Measurements from ENCODE around the gene FIGNL2.
A peak's percentile ranks its signal among the peaks of the same experiment; 100 is the strongest.

FIGNL2 gene

DNA sequence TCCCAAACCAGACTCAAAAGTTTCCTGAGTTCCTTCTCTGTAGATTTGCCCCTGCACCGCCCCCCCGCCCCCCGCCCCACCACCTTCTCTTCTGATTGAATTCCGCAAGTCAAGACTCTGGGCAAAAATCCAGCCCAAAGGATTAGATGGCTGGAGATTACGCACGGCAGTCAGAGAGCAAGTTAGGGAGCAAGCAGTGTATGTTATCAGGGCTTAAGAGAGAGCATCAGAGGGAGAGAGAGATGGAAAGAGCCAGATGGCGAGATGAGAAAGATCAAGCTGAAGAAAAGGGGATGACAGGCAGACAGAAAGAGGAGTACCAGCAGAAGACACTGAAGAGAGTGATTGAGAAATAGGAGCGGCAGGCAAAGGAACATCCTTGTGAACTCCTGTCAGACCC lies 25.5 kb upstream of the FIGNL2 start:
- DNase-seq (ENCODE audit: low read depth), result no peak

DNA sequence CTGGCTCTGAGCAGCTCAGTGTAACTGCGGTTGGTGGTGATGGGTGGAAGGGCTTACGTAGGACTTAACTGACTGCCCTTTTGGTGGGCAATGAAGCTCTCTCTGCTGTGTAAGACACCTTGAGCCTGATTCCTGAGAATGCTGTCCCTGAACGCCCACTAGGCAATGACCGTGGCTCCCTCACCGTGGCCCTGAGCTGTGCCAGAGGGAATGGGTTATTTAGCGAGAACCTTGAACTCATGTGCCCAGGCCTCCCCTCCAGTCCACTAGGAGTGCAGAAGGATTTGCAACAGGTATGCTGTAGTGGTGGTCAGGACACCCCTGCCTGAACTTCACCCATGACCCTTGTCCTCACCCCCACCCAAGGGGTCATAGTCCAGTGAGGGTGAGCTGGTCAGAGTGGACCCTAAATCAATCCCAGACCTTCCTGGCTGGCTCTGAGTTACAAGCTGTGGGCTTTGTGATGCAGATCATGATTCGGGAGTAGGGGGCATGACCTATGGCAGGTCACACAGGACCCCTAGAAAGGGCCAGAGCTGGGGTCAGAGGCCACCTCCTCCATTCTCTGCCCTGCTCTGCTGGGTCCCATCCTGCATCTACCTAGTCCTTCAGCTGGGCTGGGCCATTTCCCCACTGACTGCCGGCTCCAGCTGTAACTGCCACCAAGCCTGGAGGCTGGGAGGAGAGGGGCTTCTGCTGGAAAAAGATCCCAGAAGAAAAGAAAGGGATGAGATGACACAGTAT lies 24.9 kb upstream of the FIGNL2 start:
- no peak for DNase-seq (ENCODE audit: low read depth)

DNA sequence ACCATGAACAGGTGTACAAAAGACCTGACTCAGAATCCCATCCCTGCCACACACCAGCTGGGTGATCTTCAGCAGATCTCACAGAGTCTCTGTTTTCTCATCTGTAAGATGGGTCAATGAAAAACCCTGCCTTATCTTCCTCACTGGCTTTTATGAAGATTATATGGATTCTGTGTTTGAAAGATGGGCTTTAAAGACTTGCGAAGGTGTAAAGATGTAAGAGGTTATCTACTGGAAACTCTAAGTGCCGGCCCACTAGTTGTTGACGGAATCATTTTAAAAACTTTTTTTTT lies 24.1 kb upstream of the FIGNL2 start:
- no peak for DNase-seq (ENCODE audit: low read depth)

DNA sequence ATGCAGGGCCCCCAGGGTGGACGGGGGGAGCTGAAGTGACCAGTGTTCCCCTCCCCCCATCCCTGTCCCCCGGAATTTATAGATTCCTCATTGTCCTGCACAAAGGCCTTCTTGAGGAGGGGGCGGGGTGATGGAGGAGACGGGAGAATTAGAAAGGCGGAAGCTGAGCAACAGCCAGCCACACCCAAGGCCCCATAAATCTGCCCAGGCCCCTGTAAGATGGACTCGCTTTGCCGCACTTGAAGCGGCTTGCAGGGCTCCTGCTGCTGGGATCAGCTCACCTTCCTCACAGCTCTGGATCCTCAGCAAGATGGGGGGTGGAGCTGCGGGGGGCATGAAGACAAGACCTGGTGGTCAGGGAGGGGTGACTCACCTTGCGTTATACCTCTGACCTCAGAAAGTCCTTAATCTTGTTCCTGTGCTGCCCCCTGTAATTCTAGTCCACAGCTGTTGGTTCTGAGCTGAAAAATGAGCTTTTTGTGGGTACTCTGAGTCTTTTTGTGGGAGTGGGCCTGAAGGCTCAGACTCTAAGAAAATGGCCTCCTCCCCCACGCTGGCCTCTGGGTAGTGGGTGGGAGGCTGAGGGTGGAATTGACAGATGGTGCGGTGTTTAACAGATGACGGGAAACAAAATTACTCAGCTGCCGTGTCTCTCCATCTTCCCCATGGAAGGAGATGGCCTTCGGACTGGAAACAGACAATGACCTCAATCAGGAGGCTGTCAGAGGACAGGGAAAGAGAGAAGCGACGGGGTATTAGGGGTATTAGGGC lies 23.6 kb upstream of the FIGNL2 start:
- no peak for DNase-seq (ENCODE audit: low read depth)

DNA sequence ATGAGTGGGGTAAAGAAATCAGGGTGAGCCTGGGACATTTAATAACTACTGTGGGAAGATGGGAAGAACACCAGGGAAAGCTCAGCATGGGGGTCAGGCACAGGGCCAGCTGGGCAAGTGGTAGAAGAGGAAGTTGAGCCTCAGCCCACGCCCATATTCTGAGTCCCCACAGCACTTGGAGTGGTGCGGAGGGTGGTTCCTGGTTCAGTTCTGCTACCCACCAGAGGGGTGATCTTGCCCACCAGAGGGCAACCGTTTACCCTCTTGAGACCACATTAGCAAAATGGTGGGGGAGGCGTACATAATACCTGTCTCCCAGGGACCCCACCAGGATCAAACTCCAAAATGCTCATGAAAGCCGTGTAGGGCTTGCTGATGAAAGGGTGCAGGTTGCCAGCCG lies 22.6 kb upstream of the FIGNL2 start:
- no peak for DNase-seq (ENCODE audit: low read depth)

DNA sequence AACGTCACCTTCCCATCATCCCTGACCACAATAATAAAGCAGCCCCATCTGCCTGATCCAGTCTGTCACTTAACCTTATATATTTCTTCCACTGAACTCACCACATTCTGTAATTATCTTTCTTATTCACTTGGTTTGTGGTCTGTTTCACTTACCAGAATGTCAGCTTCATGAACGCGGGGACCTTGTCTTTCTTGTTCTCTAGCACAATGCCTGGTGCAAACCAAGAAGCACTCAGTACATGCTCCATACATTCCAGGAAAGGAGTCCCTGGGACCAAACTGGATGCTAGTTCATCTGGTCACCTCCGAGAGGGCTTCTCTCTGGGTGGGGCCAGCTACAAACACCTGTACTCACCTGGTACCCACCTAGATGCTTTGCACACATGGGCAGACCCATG lies 22.0 kb upstream of the FIGNL2 start:
- no peak for DNase-seq (ENCODE audit: low read depth)

DNA sequence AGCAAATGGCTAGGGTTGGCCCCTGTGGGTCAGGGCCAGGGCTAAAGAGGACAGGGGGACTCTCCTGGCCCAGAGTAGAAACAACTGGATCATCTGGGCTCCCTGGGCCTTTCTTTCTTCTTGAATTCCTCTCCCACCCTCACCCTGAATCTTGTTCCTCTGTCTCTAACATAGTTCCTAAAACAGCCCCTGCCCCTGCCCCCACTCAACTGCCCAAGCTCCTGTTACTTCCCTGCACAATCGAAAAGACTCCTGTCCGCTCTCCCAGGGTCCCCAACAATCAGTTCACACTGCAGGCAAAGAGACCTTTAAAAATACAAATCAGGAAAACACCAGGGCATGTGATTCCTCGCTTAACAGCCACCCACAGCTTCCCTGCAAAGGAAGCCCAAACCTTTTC lies 21.4 kb upstream of the FIGNL2 start:
- DNase-seq (ENCODE audit: low read depth), result no peak

DNA sequence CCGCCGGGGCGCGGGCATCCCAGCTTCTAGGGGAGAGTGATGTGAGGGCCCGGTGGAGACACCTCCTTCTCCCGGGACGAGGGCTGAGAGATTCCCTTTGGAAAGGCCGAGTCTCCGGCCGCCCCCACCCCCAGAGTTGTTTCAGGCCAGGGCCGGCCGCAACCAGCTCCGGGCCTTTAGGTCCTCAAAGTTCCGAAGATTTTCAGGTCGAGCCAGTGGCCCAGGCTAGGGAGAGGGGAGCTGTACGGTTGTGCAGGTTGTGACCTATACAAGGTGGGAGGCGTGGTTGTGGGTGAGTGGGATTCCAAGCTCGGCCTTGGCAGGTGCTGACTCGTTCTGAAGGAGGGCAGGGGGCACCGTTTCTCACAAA lies 21.0 kb upstream of the FIGNL2 start:
- DNase-seq (ENCODE audit: low read depth), result no peak

DNA sequence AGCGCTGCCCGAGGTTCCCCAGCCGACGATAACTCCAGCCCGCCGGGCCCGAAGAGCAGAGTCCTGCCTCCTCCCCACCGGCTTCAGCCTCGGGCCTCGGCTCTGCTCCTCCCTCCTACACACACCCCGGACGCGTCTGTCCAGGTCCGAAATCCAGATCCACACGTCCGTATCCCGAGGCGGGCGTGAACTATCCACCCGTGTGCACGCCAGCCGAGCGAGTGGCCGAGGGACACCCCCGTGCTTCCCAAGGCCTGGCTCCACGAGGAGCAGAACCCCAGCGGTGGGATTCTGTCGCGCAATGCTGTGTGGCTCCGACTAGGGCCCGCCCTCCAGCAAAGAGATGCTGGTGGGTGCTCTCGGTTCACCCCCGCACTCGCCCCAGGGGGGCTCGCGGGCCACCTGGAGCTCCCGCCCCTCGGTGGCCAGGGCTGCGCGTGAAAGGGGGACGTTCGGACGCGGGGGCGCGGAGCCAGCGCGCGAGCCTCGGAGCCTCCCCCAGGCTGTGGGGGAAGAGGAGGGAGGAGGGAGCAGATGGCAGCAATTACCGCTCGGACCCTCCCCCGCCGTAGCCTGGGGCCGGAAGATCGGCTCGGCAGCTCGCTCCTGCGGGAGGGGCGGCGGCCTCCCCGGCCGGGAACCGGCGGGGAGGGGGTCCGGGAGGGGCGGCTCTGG lies 20.4 kb upstream of the FIGNL2 start:
- no peak for DNase-seq (ENCODE audit: low read depth)

DNA sequence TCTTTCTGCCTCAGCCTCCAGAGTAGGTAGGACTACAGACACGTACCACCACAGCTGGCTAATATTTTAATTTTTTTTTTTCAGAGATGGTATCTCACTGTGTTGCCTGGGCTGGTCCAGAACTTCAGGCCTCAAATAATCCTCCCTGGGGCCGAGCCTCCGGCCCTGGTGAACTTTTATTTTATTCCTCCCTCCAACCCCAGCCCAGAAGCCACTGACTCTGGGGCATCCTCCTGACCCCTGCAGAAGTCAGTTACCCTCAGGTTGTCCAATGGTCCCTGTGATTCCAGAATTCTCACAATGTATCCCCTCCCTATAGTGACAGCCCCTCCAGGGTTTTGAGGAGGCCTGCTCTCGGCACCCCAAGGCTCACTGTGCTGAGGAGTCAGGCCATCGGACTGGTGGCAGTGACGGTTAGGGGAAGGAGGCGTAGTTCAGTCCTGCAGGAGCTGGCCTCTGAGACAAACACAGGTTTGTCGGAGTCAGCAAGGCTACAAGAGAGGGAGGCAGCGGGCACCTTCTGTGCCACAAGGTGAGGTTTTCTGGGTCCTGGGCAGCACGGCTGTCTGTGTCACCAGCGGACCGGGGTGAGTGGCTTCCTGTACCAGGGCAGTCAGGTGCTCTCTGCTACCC lies 19.4 kb upstream of the FIGNL2 start:
- DNase-seq (ENCODE audit: low read depth), result no peak

DNA sequence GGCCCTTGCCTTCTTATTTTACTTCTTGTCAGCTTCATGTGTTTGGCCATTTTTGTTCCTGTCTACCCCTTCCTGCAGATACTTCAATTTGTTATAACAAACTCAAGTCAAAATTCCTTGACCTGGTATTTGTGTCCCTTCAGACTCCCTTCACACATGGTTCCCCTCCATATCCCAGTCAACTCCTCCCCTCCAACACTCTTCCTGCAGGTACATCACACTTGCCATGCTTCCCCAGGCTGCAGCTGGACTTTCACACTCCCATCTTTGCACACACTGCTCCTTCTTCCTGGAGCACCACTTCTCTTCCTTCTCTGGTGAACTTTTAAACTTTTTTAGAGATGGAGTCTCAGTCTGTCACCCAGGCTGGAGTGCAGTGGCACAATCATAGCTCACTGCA lies 18.9 kb upstream of the FIGNL2 start:
- DNase-seq (ENCODE audit: low read depth), result no peak

DNA sequence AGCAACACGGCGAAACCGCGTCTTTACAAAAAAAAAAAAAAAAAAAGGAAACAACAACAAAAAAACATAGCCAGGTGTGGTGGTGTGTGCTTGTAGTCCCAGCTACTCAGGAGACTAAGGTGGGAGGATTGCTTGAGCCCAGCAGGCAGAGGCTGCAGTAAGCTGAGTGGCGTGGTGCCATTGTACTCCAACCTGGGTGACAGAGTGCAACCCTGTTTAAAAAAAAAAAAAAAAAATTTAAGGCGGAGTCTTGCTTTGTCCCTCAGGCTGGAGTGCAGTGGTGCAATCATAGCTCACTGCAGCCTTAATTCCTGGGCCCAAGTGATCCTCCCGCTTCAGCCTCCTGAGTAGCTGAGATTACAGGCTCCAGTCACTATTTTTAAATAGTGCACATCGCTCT lies 18.2 kb upstream of the FIGNL2 start:
- no peak for DNase-seq (ENCODE audit: low read depth)

DNA sequence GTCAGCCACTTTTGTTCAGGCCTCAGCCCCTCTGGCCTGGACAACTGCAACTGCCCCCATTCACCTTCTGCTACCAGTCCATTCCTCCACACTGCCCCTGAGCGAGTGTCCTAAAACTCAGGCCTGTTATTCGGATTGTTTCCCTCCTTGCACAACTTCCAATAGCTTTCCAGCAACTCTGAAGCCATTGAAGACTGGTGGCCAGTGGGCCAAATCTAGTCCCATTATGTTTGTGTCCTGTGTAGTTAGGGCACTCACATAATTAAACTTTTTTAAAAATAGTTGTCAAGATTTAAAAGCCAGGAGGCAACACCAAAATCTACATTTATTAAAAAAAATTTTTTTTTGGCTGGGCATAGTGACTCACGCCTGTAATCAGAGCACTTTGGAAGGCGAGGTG lies 17.8 kb upstream of the FIGNL2 start:
- no peak for DNase-seq (ENCODE audit: low read depth)

DNA sequence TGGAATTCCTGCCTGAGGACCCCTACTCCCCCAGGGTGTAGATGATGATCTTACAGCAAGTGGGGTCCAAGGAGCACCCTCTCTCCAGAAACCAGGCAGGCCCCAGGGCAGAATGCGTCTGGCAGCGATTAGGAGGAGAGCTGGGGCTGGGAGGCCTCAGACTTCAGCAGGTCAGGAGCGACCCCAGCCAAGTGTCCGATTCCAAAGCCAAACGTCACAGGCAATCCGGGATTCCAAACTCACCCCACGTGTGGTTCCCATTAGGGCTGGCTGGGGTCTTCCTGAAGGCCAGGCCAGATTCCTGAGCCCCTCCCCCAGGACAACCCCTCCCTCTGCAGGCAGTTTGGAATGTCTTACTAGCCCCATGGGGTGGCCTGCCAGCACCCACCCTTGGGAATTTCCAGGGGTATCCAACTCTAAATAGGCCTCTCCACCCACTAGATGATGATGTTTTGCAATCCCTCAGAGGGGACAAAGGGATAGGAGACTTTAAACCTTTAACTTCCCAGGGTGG lies 17.3 kb upstream of the FIGNL2 start:
- no peak for DNase-seq (ENCODE audit: low read depth)

DNA sequence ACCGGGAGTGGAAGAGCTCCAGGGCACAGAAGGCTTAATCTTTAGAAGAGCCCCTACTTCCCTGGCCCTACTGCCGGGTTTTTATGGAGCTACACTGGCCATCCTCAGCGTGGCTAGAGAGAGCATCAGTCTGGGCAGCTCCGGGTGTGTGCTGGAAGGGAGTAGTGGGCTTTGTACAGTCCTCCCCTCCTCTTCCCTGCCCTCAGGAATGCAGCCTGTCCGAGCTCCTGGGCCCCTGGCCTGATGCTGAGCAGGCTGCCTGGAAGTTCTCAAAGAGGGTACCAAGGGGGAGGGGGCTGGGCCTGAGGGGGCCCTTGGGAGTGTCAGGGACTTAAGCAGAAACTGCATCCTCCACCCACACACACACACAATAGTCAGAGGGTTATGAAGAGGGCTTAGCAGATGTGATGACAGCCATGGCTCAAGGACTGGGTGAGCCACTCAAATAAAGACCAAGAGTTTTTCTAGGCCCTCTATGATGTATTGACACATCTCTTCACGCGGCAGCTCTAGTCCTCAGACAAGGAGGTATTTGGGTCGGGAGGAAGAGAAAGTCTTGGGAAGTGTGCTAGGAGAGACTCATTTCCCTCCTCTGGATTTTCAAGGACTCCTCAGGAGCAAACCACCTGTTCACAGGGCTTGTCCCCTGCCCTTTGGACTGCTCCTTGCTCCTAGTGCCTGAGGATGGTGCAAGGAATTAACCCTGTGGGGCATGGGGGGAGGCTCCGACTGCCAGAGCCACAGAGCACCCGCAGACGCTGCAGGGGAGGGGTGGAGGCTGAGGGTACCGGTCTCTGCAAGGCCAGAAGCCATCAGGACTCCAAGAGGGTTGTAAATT lies 16.5 kb upstream of the FIGNL2 start:
- DNase-seq (ENCODE audit: low read depth), result no peak

DNA sequence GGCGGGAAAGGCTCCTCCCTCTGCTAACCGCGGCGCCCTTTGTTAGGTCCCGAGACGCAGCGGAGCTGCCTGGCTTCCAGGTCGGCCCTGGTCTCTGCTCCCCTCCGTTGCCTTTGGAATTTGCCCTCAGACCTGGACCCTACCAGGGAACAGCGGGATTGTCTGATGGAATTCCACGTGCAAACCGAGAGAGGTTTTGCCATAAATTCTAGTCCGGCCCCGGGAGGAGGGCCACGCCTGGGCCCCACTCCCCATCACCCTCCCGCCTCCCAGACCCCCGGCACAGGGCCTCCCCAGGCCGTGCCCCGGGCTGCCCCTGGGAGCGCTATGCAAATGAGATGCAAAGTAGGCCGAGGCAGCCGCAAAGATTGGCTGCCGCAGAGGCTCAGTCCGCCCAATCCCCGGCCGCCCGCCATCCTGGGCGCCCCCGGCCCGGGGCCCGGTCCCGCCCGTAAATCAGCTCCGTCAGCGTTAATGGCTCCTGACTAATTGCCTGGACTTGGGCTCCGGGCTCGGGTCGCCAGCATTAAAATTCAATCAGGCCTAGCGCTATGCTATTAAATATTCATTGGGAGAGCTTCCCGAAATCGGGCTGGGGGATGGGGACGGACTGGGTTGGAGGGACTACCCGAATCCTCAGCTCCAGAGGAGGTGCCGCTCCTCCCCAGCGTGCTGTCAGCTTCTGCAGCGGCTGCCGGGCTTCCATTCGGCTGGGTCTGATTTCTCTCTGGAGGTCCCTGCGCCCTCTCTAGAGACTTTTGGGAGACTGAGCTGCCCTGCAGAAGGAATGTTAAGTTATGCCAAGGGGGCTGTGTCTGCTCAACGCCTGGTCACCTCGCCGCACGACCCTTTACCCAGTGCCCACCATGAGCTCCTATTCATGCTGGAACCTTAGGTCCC lies 15.7 kb upstream of the FIGNL2 start:
- DNase-seq (ENCODE audit: low read depth), result peak; percentile 20

DNA sequence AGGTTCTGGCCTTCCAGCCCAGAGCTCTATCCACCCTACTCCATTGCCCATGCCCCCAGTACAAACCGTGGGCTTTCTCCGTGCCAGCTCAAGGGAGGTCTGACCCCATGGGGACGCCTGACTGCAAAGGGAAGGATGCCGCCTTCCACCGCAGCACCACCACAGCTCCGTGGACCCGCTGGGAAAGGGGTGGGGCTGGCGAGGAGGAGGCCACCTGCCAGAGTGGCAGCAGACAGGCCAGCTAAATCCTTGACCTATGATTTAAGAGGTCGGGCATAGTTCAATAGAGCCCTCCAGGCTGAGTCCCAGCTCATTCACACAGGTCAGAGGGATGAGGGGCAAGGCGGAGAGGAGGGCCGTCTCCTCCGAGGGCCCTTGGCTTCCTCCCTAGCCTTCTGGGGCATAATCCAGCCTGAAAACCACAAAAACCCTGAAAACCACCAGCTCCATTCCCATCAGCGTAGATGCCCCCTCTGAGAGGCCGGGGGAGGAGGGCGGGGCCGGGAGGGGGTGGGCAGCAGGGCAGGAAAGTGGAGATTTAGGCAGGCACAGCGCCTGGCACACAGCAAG lies 14.9 kb upstream of the FIGNL2 start:
- DNase-seq (ENCODE audit: low read depth), result no peak

DNA sequence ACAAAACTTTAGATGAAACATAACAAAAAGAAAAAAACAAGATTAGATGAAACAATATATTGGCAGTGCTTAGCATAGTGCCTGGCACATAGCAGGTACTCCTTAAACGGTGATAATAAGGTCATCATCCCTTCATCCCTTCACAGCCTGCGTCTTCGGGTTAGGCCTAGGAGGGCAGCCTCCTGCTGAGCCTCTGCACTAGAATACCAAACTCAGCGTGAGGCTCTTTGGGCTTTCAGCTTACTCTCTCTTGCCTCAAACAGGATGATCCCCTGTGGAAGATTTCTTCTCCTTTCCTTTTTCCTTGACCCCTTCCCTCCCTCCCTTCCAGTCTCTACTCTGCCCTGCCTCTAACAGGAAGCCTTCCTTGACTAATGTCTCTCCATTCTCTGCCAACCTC lies 14.4 kb upstream of the FIGNL2 start:
- no peak for DNase-seq (ENCODE audit: low read depth)

DNA sequence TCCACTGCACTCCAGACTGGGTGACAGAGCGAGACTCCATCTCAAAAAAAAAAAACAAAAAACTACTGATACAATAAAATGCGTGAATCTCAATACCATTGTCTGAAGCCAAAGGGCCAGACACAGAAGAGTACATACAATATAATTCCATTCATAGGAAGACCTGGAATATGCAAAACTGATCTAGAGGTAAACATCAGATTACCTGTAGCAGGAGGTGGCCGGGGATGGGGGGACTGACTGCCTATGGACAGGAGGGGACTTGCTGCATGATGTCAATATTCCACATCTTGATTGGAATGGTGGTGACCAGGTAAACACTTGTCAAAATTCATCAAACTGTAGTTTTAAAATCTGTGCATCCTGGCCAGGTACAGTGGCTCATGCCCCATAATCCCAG lies 12.5 kb upstream of the FIGNL2 start:
- DNase-seq (ENCODE audit: low read depth), result no peak

DNA sequence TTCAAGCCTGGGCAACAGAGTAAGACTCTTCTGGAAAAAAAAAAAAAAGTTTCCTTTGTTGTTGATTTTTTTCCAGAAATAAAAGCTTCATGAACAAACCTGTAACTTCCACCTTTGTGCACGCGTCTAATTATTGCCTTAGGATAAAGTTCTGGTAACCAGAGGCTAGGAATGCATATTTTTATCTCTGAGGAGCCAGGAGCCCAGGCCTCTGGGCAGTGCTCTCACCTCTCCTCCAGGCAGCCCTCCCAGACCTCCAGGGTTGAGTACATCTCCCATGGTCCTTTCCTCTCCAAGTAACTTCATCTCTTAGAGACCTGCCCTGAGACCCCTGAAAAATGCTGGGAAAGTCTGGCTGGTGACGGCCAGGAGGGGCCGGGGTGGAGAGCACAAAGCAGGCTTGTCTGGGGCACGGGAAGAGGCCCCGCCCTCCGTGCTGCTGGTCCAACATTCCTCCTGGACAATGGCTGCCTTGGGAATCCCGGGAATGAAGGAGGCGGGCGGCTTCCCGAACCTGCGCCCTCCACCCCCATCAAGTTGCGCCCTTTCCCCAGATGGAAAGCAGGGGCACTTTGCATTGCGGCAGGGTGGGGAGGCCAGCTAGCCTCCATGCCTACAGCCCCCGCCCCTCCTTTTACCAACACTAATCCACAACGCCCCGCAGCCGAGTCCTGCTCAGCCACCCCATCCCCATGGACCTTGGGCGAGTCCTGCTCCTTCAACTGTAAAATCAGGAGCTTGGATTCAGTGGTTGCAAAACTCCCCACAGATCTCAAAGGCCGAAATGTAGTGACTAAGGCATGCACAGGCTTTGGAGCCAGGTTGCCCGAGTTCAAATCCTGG lies 7.3 kb upstream of the FIGNL2 start:
- DNase-seq (ENCODE audit: low read depth), result no peak

Data from activated T-cell treated with anti-CD3 and anti-CD28 coated beads for 24 hours (primary cell).